NK-92 (cell line): ENCODE data around the gene MAB21L2.

ENCODE experiments used
- DNase-seq: peaks from one replicate; lab custom pipeline; 2025; ENCODE audit not compliant: unreplicated experiment; lab: John Stamatoyannopoulos, UW

MAB21L2 gene

DNA sequence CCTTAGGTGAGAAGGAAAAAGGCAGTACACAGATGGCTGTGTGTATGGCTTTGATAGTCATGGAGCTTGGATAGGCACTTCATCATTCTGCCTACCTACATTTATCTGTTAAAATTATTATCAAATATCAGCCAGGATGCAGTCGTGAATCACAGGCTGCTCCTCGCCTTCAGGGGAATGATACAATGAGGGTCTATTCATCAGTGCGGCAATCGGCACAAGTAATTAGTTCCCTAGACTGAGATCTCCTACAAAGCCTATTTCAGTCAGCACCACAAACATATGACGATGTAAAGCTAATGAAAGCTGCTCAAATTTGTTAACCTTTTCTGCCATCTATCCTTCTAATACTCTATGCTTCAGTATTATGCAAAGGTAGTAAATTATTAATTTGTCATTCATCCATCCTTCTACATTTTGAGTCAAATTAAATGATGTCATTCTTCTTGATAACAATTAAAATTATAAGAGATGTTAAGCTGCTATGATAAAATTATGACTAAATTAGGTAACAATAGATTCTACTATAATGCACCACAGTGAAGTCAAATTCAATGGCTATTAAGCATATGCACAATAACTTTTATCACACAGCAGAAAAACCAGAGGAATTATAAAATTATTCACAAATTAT lies 19.0 kb downstream of the MAB21L2 start:
- DNase-seq: no peak

DNA sequence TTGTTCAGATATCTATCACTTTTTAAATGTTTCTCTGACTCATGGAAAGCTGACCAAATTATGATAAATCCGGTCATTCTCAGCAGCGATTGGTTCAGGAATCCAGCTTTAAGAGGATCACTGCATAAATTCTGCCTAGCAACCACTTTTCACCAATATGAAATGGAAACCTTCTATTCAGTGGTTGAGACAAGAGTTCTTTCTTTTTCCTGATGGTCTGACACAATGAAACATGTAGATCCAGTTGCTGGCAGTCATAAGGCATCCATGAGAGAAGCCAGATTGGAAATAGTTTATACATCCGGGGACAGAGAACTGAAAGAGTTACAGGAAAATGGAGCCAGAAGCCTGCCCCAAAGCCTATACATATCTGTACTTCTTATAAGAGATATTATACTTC lies 27.2 kb downstream of the MAB21L2 start:
- DNase-seq: no peak

- DNase-seq: no peak
Measured at GRCh38 chr4:150619042-150619441, 37.1 kb downstream of the MAB21L2 start.

DNA sequence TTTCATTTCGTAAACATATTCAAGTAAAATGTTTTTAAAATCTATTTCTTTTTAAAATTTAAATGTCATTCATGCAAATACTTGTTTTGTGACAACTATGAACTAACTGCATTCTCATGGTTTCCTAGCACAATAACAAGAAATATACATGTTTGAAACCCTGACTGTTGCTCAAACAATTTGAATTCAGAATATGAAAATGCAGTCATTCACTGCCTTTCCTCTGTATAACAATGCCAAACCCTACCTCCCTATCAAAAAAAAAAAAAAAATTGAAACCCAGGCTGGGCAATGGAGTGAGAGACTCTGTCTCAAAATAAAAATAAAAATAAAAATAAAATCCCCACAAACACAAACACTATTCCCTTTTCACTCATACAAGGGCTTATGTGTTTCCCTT lies 42.1 kb downstream of the MAB21L2 start:
- DNase-seq: no peak

DNA sequence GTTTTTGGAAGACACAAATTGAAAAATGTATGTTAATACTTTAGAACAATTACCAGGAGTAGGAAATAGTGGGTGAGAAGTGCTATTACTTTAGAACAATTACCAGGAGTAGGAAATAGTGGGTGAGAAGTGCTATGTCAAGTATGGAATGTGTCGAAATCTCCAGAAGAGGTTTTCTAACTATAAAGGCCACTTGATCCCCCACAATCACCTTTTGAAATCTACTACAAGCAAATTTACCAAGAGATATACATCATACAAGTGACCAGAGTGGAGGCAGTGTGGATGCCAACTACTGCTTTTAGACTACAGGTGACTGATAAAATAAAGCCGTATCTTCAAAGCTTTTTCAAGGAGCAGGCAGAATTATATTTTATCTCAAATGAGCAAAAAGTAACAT lies 43.1 kb downstream of the MAB21L2 start:
- no peak for DNase-seq

GRCh38 chr4:150628073-150628472 lies 46.1 kb downstream of the MAB21L2 start:
- DNase-seq: no peak

GRCh38 chr4:150632639-150633038 lies 50.7 kb downstream of the MAB21L2 start:
- no peak for DNase-seq
